A673 (cell line): Measurements from ENCODE around the gene DIP2C.

Experiments used
- EZH2 ChIP-seq: fragments of 200-600 bp; sonication (generic); IDR thresholded peaks from 2 replicates; pipeline ENCODE4 v1.6.1; 2017; ENCODE audit warnings: borderline replicate concordance, low read depth, mild to moderate bottlenecking, mixed read lengths, antibody characterized with exemption, low read length; ENCODE audit not compliant: poor library complexity, severe bottlenecking
- TF ChIP-seq, protein P1 (sequence below): fragments of 300-800, 200-600 bp; sonication (generic); conservative IDR thresholded peaks from 2 replicates; pipeline ENCODE4 v1.5.1; 2017; ENCODE audit warnings: low read depth, mild to moderate bottlenecking, antibody characterized with exemption, low read length, moderate library complexity, mixed read lengths

GRCh38 chr10:733086-733485, 43.6 kb upstream of the DIP2C start:
- TF ChIP-seq, protein P1, sequence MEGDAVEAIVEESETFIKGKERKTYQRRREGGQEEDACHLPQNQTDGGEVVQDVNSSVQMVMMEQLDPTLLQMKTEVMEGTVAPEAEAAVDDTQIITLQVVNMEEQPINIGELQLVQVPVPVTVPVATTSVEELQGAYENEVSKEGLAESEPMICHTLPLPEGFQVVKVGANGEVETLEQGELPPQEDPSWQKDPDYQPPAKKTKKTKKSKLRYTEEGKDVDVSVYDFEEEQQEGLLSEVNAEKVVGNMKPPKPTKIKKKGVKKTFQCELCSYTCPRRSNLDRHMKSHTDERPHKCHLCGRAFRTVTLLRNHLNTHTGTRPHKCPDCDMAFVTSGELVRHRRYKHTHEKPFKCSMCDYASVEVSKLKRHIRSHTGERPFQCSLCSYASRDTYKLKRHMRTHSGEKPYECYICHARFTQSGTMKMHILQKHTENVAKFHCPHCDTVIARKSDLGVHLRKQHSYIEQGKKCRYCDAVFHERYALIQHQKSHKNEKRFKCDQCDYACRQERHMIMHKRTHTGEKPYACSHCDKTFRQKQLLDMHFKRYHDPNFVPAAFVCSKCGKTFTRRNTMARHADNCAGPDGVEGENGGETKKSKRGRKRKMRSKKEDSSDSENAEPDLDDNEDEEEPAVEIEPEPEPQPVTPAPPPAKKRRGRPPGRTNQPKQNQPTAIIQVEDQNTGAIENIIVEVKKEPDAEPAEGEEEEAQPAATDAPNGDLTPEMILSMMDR = no peak
- no peak for TF ChIP-seq EZH2
